GM19324 (cell line): Measurements from ENCODE around the gene EBLN2.

ENCODE experiments used
- ATAC-seq: cut with Tn5 transposase; IDR thresholded peaks from one replicate; pipeline ENCODE4 v1.9.1; 2021; ENCODE audit warnings: mild to moderate bottlenecking, moderate library complexity; ENCODE audit not compliant: unreplicated experiment, low FRiP score

EBLN2 gene

DNA sequence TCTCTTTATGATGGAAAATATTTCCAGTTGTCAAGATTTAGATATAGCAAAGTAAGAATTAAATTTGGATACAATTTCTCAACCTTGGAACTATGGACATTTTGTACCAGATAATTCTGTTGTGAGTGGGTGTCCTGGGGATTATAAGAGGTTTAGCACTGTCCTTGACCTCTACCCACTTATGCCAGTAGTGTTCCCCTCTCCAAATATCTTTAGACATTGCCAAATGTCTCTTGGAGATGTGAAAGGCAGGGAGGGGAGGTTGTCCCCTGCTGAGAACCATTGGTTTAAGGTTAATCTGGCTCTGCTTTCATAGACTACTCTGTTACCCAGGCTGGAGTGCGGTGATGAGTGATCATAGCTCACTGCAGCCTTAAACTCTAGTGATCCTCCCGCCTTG, at the start of gene EBLN2:
Gene EBLN2 (plus strand): TSS at position 244 of the 400 bp plus-strand sequence. CDS start 423 bp downstream, outside the sequence.
- no peak for ATAC-seq

DNA sequence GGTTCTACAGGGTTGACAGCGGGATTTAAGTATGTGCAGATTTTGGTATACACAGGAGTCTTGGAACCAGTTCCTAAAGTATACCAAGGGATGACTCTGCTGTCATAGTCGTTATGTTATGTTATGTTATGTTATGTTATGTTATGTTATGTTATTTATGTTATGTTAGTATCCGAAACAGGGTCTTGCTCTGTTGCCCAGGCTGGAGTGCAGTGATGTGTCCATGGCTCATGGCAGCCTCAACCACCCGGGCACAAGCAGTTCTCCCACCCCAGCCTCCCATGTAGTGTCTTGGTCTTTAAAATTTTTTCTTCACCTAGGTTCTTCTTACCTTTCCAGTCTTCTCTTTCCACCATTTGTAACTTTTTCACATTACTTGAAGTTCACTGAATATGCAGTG, 43.2 kb upstream of the EBLN2 start:
- no peak for ATAC-seq

DNA sequence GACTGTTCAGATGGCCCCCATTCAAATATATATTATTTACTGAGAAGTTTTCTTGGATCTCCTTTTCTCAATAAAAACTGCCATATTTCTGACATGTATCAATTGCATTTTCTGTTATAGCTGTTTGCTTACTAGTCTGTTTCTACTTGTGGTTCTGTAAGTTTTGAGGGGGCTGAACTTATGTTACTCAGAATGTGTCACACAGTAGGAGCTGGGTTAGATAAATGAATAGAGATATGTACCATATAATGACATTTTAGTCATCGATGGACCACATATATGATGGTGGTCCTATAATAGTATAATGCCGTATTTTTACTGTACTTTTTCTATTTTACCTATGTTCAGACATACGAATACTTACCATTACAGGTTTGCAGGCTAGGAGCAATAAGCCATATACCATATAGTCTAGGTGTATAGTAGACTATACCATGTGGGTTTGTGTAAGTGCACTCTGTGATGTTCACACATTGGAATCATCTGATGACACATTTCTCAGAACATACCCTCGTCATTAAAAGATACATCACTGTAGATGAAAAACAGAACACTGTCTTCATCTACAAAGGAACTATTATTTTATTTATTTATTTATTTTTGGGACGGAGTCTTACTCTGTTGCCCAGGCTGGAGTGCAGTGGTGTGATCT, 42.5 kb upstream of the EBLN2 start:
- no peak for ATAC-seq

DNA sequence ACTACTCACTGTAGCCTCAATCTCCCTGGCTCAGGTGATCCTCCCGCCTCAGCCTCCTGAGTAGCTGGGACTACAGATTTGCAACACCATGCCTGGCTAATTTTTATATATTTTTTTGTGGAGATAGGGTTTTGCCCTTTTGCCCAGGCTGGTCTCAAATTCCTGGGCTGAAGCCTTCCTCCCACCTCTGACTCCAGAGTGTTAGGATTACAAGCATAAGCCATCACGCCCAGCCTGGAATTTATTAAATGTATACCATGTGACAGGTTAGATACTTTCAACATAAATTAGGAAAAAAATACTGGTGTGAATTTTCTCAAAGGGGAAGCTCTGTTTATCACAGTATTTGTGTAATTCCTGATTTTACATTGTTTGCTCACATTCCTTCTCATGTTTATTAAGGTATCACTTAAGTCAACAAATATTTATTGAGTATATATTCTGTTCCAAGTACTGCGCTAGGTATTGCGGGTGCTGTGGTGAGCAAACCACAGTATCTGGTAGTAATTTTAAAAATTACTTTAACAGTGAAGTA, 40.1 kb upstream of the EBLN2 start:
- no peak for ATAC-seq

DNA sequence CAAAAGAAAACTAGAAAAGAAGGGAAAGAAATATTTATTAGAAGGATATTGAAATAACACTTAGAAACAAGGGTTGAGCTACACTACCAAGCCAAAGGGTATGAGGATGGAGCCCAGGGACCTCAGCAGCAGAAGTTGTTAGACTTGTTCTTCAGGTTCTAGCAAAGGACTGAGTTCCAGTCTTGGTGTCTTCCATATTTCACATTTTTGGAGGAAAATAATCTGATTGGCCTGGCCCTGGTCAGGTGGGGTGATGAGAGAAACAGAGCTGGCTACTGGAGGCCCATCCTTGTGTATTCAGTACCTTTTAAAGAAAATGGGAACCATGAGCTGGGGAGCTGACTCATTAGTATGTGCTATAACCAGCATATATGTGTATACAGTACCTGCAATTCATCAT, 36.6 kb upstream of the EBLN2 start:
- ATAC-seq, result no peak

DNA sequence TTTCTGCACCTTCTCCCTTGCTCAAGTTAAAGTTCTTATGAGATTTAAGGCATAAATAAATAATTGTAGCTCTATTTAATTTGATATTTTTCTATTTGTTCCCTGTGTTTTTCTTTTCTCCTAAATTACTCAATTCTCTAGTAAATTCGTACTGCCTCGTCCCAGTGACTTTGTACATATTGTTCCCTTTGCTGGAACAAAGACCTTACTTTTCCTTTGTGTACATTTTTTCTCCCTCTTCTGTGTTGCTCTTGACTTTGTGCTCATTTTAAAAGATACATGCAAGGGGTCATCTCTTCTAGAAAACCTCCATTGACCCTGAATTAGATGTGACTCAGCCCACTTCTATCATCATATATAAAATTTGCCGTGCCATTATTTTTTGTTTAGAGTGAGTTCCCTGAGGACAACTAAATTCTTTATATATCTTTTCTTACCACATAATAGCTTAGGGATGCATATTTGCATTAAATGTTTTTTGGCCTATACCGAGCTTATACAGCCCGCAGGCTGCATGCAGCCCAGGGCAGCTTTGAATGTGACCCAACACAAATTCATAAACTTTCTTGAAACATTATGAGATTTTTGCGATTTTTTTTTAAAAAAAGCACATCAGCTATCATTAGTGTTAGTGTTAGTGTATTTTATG, 35.2 kb upstream of the EBLN2 start:
- ATAC-seq, result no peak

DNA sequence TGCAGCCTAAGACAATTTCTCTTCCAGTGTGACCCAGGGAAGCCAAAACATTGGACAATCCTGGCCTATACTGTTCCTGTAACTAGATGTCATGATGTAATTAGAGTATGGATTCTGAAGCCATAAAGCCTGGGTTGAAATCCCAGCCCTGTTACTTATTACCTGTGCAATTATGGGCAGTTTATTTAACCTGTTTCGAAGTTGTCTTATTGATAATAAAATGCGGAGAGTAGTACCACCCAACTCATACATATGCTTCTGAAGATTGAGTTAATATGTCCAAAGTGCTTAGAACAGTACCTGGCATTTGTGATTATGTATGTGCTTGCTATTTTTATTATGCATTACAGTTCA, 34.7 kb upstream of the EBLN2 start:
- no peak for ATAC-seq

DNA sequence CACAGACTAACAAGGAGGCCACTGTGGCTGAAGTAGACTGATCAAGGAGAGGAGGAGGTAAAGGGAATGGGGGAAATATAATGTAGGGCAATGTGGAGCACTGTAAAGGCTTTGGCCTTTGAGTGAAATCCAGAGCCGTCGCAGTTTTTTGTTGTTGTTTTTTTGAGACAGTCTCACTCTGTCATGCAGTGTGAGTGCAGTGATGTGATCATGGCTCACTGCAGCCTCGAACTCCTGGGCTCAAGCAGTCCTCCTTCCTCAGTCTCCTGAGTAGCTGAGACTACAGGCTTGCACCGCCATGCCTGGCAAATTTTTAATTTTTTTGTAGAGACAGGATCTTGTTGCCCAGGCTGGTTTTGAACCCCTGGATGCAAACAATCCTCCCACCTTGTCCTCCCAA, 32.7 kb upstream of the EBLN2 start:
- ATAC-seq, result no peak

DNA sequence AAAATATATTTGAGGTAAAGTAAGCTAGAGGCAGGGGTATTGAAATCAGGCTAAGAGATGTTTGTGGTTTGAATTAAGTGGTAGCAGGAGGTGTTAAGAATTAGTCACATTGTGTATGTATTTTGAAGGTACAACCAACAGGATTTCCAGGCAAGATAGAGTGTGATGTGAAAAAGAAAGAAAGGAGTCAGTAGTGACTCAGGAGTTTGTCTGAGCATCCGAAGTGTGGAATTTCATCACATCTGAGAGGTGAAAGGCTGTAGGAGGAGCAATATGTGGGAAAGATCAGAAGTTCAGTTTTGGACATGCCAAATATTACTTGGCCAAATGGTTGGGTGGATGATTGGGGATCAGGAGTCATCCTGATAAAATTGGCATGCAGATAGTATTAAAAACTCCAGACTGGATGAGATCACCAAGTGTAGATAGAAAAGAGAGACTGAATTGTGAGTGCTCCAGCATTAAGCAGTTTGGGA, 32.1 kb upstream of the EBLN2 start:
- ATAC-seq, result no peak

DNA sequence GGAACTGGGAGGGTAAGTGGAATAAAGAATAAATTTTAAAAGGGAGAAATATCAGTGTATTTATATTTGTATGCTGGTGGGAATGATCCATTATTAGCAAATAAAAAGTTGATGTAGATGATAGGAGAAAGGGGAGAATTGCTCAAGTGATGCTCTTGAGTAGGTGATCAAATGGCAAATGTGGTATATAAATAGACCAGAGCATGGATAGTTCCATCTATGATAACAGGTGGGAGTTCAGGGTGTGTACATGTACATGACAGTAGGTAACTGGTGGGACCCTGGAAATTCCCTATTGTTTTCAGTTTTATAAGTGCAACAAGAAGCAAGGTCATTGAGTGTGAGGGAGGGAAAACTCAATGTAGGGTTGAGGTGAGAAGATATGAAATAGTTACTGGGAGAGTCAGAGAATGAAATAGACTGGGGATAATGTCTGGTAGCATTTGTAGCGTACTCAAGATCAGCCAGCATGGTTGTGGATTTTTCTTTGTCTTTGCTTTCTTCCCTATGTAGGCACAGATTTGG, 31.3 kb upstream of the EBLN2 start:
- ATAC-seq, result no peak

DNA sequence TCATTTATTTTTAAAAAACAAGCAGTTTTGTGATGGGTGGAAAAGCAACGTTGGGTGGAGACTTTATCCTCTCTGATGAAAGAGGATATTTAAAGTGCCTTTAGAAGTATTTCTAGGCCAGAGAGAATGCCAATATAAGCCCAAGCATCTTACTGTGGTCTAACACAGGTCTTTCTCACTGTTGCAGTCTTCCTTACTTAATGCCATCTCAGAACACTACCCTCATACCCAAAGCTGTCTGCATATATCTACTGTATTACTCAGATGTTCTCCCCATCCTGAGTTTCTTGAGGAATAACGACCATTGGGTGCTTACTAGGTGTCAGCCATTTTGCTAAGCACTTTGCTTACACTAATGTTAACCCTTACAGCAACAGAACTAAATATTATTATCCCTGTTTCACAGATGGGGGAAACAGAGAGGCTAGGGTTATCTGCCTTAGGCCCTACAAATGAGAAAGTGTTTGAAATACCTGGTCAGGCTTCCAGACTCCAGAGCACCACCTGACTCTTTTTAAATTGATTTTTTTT, 29.8 kb upstream of the EBLN2 start:
- no peak for ATAC-seq

DNA sequence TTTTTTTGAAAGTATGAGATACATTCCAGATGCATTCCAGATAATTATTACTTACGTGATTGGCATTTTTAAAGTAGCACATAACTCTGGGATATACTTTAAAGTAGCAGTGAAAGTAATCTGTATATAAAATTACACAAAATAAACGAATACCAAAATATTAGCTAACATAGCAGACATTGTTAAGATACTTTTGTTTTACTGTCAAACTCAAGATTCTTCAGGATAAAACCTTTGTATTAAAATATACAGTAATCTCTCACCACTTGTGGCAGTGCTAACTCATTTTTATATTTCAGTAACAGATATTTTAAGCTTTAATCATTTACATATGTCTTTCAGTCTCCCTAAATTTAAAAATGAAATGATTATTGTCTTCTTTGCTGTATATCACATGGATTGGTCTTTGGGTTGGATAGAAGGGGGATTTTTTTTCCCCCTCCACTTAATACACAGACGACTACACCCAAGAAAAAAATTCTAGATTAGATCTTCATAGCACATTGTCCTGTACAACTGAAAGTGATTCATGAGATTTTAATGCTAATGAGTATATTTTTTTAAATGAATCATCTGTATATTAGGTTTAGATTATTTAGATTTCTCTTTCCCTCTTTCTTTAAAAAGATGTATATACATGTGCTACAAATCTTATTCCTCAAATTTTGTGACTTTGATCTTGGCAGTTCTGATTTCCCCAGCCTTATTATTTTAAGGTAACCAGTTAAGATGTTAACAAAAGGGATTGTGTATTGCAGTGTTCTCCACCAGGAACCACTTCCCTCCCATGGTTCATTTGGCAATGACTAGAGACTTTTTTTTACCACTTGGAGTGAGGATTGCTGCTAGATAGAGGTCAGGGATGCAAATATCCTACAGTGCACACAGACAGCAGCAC, 24.5 kb upstream of the EBLN2 start:
- ATAC-seq, result no peak

DNA sequence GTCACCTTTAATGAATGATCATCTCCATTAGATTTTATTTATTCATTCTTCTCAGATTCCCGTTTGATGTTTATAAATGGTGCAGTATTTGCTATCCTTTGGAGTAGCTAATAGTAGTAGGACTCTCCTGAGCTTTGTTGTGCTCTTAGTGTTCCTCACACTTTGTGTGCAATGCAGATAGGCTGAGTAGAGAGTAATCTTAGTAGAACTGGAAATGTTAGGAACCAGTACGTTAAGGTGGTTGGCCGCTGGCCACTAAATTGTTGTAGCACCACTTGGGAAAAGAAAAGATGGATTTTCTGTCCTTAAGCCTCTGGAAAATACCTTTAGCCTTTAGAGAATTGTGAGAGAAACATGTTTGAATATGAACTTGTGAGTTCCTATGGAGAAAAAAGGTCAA, 19.9 kb upstream of the EBLN2 start:
- no peak for ATAC-seq

DNA sequence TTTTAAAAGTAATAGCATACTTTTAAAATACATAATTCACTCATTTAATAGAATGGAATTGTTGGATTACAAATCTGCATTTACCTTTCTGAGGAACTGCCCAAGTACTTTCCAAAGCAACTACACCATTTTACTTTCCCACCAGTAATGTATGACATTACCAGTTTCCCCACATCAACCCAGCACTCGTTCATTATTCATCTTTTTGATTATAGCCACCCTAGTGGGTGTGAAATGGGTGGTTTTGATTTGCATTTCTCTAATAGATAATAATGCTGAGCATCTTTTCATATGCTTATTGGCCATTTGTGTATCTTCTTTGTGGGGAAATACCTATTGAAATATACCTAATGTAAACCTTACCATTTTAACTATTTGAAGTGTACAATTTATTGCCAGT, 18.0 kb upstream of the EBLN2 start:
- ATAC-seq, result no peak

DNA sequence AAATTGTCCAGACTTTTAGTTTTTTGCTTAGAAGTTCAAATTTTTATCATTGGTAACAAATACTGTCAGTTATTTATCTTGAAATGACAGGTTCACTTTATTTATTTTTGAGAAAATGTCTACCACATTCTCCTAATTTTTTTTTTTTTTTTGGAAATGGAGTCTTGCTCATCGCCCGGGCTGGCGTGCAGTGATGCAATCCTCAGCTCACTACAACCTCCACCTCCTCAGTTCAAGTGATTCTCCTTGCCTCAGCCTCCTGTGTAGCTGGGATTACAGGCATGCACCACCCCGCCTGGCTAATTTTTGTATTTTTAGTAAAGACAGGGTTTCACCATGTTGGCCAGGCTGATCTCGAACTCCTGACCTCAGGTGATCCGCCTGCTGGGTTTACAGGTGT, 16.1 kb upstream of the EBLN2 start:
- ATAC-seq, result no peak

DNA sequence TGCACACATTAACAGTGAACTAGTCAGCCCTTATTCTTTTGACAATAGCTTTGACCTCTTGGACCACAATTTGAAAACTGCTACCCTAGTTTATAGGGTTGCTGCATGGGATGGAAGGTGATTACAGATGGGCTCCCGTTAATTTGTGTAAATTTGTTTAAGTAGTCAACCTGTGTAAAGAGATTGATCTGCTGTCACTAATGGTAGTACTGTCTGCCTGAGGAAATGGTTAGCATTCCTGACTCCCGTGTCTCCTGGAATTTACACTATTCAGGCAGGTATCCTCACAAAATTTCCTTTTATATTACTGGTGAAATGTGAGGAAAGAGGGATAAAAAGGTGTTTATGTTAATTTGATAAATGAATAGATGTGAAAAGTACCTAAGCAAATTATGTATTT, 15.3 kb upstream of the EBLN2 start:
- ATAC-seq, result no peak

DNA sequence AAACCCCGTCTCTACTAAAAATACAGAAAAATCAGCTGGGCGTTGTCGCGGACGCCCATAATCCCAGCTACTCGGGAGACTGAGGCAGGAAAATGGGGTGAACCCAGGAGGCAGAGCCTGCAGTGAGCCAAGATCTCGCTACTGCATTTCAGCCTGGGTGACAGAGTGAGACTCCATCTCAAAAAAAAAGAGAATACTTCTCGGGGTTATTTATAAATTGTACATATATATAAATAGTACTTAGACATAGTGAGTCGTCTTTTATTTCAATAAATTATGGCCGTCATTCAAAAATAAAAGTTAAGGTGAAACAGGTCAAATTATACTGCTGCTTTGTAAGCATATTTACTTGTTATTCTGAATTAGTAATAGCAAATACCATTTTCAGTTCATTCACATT, 12.1 kb upstream of the EBLN2 start:
- no peak for ATAC-seq

DNA sequence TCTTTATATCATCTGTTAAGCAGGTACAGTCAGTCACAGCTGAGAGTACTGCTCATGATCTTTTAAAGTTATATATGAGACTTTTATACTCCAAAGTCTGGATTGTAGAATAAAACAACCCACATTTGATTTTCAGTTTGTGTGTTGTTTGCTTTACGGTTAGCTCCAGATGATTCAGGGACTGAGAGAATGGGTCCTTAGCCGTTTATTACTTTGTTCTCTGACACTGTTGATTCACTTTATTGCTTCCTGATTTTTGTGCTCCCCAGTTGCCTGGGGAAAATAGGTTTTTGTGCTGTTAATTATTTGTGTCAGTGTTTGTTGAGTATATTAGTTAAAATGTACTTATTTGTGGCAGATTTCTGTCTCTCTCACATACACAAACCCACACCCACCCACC, 8.6 kb upstream of the EBLN2 start:
- no peak for ATAC-seq

DNA sequence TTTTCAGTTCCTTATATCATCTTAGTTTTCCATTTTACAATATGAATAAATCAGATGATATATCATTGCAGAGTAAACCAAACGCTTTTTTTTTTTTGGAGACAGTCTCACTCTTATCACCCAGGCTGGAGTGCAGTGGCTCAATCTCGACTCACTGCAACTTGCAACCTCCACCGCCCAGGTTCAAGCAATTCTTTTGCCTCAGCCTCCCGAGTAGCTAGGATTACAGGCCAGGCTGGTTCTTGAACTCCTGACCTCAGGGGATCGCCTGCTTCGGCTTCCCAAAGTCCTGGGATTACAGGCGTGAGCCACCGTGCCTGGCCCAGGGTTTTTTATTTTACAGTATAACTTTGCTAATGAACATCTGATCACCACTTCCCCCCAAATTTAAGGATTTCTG, 5.9 kb upstream of the EBLN2 start:
- no peak for ATAC-seq

DNA sequence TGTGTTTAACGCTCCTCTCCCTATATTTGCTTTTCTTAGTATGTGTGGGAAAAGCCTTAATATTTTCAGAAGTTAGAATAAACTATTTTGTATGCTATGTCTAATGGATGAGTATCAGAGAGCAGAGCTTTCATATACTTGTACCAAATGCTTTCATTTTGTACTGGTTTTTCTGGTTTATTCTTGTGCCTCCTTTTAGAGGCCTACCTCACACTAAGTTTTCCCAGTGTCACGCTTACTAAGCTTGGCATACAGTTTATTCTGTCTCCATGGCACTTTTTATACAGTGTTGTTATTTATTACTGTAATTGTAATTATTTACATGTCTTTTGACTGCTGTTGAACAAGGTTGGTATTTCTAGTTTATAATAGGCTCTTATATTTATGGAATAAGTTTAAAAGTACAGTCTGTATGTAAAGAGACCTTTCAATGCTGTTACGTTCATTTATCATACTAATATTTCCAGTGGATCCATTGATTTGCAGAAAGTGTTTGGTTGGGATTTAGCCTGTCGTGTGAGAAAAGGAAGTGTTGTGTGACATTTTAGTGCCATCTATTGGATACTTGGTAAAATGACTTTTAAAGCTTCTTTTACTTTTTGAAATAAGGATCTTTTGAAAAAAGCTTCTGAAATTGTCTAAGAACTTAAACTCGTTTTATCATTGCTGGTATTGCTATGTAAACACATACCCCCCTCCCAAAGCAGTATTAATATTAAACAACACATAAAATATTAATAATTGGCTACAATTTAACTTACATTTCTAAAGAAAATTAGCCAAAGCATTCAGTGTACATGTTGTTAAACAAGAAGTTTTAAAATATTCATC, 5.2 kb upstream of the EBLN2 start:
- ATAC-seq, result no peak
